ENCODE results near the gene PGAM5. TPM values are rescaled to one million over a fixed set of nuclear protein-coding genes. Genes with fewer than 3 reads are reported as not detected.
A peak's percentile ranks its signal among the peaks of the same experiment; 100 is the strongest.
"Not testable (repeated sequence)": the region's sequence is repeated elsewhere in the genome, so short reads cannot be mapped to it uniquely, and the experiment has no call there.

Gene PGAM5
- total RNA-seq, 3 donors from 2014 or later (not counting 1 experiment from before 2014, with no cell fraction given) = 19.7 to 30.2 (median 21.9) TPM

- Histone ChIP-seq H3K4me1 (ENCODE audit: control insufficient read depth, insufficient read depth, low read length) (peaks cover 16% of the 10 kb centered on the region), H3K9me3 (ENCODE audit: control insufficient read depth, insufficient read depth, low read length) (no peaks in the 10 kb centered on the region), H3K4me3 (ENCODE audit: low read length) (no peak overlapping the region), H3K36me3 (ENCODE audit: control insufficient read depth, insufficient read depth, low read length) (no peaks in the 10 kb centered on the region), H3K27ac (ENCODE audit: low read length) (no peak overlapping the region), H3K27me3 (ENCODE audit: control insufficient read depth, insufficient read depth, low read length) (no peaks in the 10 kb centered on the region)
- TF ChIP-seq CTCF (IDR thresholded peaks at IDR 0.05) = no peak
- Mint-ChIP-seq H3K4me3 (peak overlapping the region; percentile 15), H3K4me1 (peaks cover 0 to 11% of the 10 kb centered on the region in 2 donors), H3K36me3 (no peaks in the 10 kb centered on the region), H3K27me3 (ENCODE audit: low read depth in 2 of 2) (no peaks in the 10 kb centered on the region), H3K9me3 (no peaks in the 10 kb centered on the region), H3K27ac (no peak overlapping the region)
- intact Hi-C loops (cut with micrococcal nuclease) = no loop called here
- 95% methylated on average over 9 of the region's 9 CpGs for WGBS (ENCODE audit: insufficient coverage)
- no peak for ATAC-seq
- no peak for DNase-seq
These were observed 20.5 kb upstream of the PGAM5 start for GRCh38 chr12:132690112-132690511.

GRCh38 chr12:132692030-132692429 lies 18.6 kb upstream of the PGAM5 start:
- H3K4me3 Mint-ChIP-seq; H3K27ac ChIP-seq (ENCODE audit: low read length); DNase-seq; H3K9me3 ChIP-seq (ENCODE audit: control insufficient read depth, insufficient read depth, low read length); H3K4me1 Mint-ChIP-seq; H3K4me1 ChIP-seq (ENCODE audit: control insufficient read depth, insufficient read depth, low read length); H3K36me3 ChIP-seq (ENCODE audit: control insufficient read depth, insufficient read depth, low read length); H3K9me3 Mint-ChIP-seq; intact Hi-C loops (cut with micrococcal nuclease); H3K27ac Mint-ChIP-seq; H3K27me3 Mint-ChIP-seq (ENCODE audit: low read depth in 2 of 2); H3K36me3 Mint-ChIP-seq; H3K27me3 ChIP-seq (ENCODE audit: control insufficient read depth, insufficient read depth, low read length); H3K4me3 ChIP-seq (ENCODE audit: low read length); ATAC-seq: not testable (repeated sequence)
- WGBS (ENCODE audit: insufficient coverage) = 100% methylated on average over 3 of the region's 3 CpGs

GRCh38 chr12:132694888-132695287 lies 15.8 kb upstream of the PGAM5 start:
- H3K36me3 Mint-ChIP-seq; H3K9me3 ChIP-seq (ENCODE audit: control insufficient read depth, insufficient read depth, low read length); H3K4me1 ChIP-seq (ENCODE audit: control insufficient read depth, insufficient read depth, low read length); H3K9me3 Mint-ChIP-seq; DNase-seq; H3K4me3 Mint-ChIP-seq; H3K27ac Mint-ChIP-seq; H3K27ac ChIP-seq (ENCODE audit: low read length); intact Hi-C loops (cut with micrococcal nuclease); H3K4me1 Mint-ChIP-seq; H3K27me3 ChIP-seq (ENCODE audit: control insufficient read depth, insufficient read depth, low read length); H3K27me3 Mint-ChIP-seq (ENCODE audit: low read depth in 2 of 2); H3K36me3 ChIP-seq (ENCODE audit: control insufficient read depth, insufficient read depth, low read length); H3K4me3 ChIP-seq (ENCODE audit: low read length); ATAC-seq: not testable (repeated sequence)
- 96% methylated on average over 3 of the region's 3 CpGs for WGBS (ENCODE audit: insufficient coverage)

GRCh38 chr12:132695431-132695830 lies 15.2 kb upstream of the PGAM5 start:
- Mint-ChIP-seq H3K27ac (no peak overlapping the region), H3K9me3 (no peaks in the 10 kb centered on the region), H3K4me1 (no peaks in the 10 kb centered on the region), H3K4me3 (no peak overlapping the region), H3K27me3 (ENCODE audit: low read depth in 2 of 2) (no peaks in the 10 kb centered on the region), H3K36me3 (no peaks in the 10 kb centered on the region)
- DNase-seq (no peak), ATAC-seq (no peak)
- H3K9me3 ChIP-seq (ENCODE audit: control insufficient read depth, insufficient read depth, low read length) = no peaks in the 10 kb centered on the region
- H3K27me3 ChIP-seq (ENCODE audit: control insufficient read depth, insufficient read depth, low read length) = no peaks in the 10 kb centered on the region
- WGBS (ENCODE audit: insufficient coverage) = 97% methylated on average over 12 of the region's 12 CpGs
- H3K36me3 ChIP-seq (ENCODE audit: control insufficient read depth, insufficient read depth, low read length) = no peaks in the 10 kb centered on the region
- TF ChIP-seq CTCF (IDR thresholded peaks at IDR 0.05) = no peak
- no peak overlapping the region for H3K27ac ChIP-seq (ENCODE audit: low read length)
- intact Hi-C loops (cut with micrococcal nuclease) = no loop called here
- H3K4me3 ChIP-seq (ENCODE audit: low read length) = no peak overlapping the region
- no peaks in the 10 kb centered on the region for H3K4me1 ChIP-seq (ENCODE audit: control insufficient read depth, insufficient read depth, low read length)

- Mint-ChIP-seq H3K9me3 (no peaks in the 10 kb centered on the region), H3K27me3 (ENCODE audit: low read depth in 2 of 2) (no peaks in the 10 kb centered on the region), H3K27ac (no peak overlapping the region), H3K36me3 (no peaks in the 10 kb centered on the region), H3K4me1 (peaks cover 0 to 3% of the 10 kb centered on the region in 2 donors), H3K4me3 (no peak overlapping the region)
- no peak overlapping the region for H3K27ac ChIP-seq (ENCODE audit: low read length)
- no peak for ATAC-seq
- intact Hi-C loops (cut with micrococcal nuclease) = no loop called here
- no peak for TF ChIP-seq CTCF (IDR thresholded peaks at IDR 0.05)
- 99% methylated on average over 4 of the region's 5 CpGs for WGBS (ENCODE audit: insufficient coverage)
- no peak for DNase-seq
- no peaks in the 10 kb centered on the region for H3K27me3 ChIP-seq (ENCODE audit: control insufficient read depth, insufficient read depth, low read length)
- H3K36me3 ChIP-seq (ENCODE audit: control insufficient read depth, insufficient read depth, low read length) = no peaks in the 10 kb centered on the region
- no peak overlapping the region for H3K4me3 ChIP-seq (ENCODE audit: low read length)
- no peaks in the 10 kb centered on the region for H3K9me3 ChIP-seq (ENCODE audit: control insufficient read depth, insufficient read depth, low read length)
- H3K4me1 ChIP-seq (ENCODE audit: control insufficient read depth, insufficient read depth, low read length) = no peaks in the 10 kb centered on the region
These were observed 12.3 kb upstream of the PGAM5 start for GRCh38 chr12:132698341-132698740.
